Kidney capillary endothelial cell (primary cell): ENCODE results near the gene PLEKHA1.

ENCODE experiments used
- DNase-seq: peaks from one replicate; pipeline ENCODE4 v3.0.0-alpha.2; 2018; ENCODE audit warnings: low spot score

PLEKHA1 gene

GRCh38 chr10:122461729-122462532 is 87.4 kb downstream of the PLEKHA1 start:
- DNase-seq = no peak

- DNase-seq = no peak
Observed at GRCh38 chr10:122462533-122463465, 88.3 kb downstream of the PLEKHA1 start.

- DNase-seq = no peak
Observed at GRCh38 chr10:122463466-122464249, 89.2 kb downstream of the PLEKHA1 start.

GRCh38 chr10:122464250-122464510 is 89.7 kb downstream of the PLEKHA1 start:
- no peak for DNase-seq

- no peak for DNase-seq
Observed at GRCh38 chr10:122464586-122464985, 90.1 kb downstream of the PLEKHA1 start.

GRCh38 chr10:122465401-122466040 is 91.0 kb downstream of the PLEKHA1 start:
- DNase-seq = no peak

GRCh38 chr10:122466951-122467381 is 92.5 kb downstream of the PLEKHA1 start:
- no peak for DNase-seq

GRCh38 chr10:122467701-122468100 is 93.2 kb downstream of the PLEKHA1 start:
- DNase-seq = no peak

GRCh38 chr10:122468307-122468925 is 93.9 kb downstream of the PLEKHA1 start:
- DNase-seq = no peak

GRCh38 chr10:122468926-122469781 is 94.6 kb downstream of the PLEKHA1 start:
- DNase-seq = peak; percentile 89

GRCh38 chr10:122469848-122470247 is 95.3 kb downstream of the PLEKHA1 start:
- no peak for DNase-seq

GRCh38 chr10:122471531-122472177 is 97.1 kb downstream of the PLEKHA1 start:
- DNase-seq = peak; percentile 47

- no peak for DNase-seq
Observed at GRCh38 chr10:122473116-122473515, 98.6 kb downstream of the PLEKHA1 start.

- peak; percentile 92 for DNase-seq
Observed at GRCh38 chr10:122474131-122474818, 99.8 kb downstream of the PLEKHA1 start.

- DNase-seq = no peak
Observed at GRCh38 chr10:122475100-122475499, 100.6 kb downstream of the PLEKHA1 start.

GRCh38 chr10:122475591-122476332 is 101.3 kb downstream of the PLEKHA1 start:
- DNase-seq = no peak

GRCh38 chr10:122476333-122476695 is 101.8 kb downstream of the PLEKHA1 start:
- DNase-seq = no peak

GRCh38 chr10:122477436-122477835 is 102.9 kb downstream of the PLEKHA1 start:
- no peak for DNase-seq

GRCh38 chr10:122478971-122479370 is 104.5 kb downstream of the PLEKHA1 start:
- no peak for DNase-seq
